Calu3 (cell line): ENCODE data around the gene GAPT. TPM values are rescaled to one million over a fixed set of nuclear protein-coding genes. Genes with fewer than 3 reads are reported as not detected.
"Not testable (repeated sequence)": the region's sequence is repeated elsewhere in the genome, so short reads cannot be mapped to it uniquely, and the experiment has no call there.

Source experiments
- BruUV-seq: library from RNA; stranded (reverse); fragments of 400-500 nt; replicated peaks from 2 replicates; lab custom pipeline; 2021; lab: Mats Ljungman, UMichigan
- CTCF ChIA-PET: fragments of 300-600 bp; sonication (Branson Sonifier 250); formaldehyde crosslinking; loops from one replicate; lab custom pipeline; 2022; ENCODE audit warnings: antibody characterized with exemption; lab: Charles Lee
- DNase-seq: peaks from one replicate; pipeline ENCODE4 v3.0.0; 2022
- H3K27ac Mint-ChIP-seq: one replicate; pipeline ENCODE4 v1.8.0; 2022; ENCODE audit warnings: mixed read lengths; ENCODE audit not compliant: unreplicated experiment
- H3K27me3 Mint-ChIP-seq: one replicate; pipeline ENCODE4 v1.8.0; 2022; ENCODE audit warnings: mixed read lengths; ENCODE audit not compliant: unreplicated experiment
- H3K36me3 Mint-ChIP-seq: one replicate; pipeline ENCODE4 v1.8.0; 2022; ENCODE audit warnings: mild to moderate bottlenecking, moderate library complexity, mixed read lengths; ENCODE audit not compliant: insufficient read depth, unreplicated experiment
- H3K4me1 Mint-ChIP-seq: one replicate; pipeline ENCODE4 v1.8.0; 2022; ENCODE audit warnings: mild to moderate bottlenecking, low read depth, mixed read lengths; ENCODE audit not compliant: unreplicated experiment
- H3K4me3 Mint-ChIP-seq: one replicate; pipeline ENCODE4 v1.8.0; 2022; ENCODE audit warnings: mild to moderate bottlenecking, low read depth, moderate library complexity, mixed read lengths; ENCODE audit not compliant: unreplicated experiment
- H3K9me3 Mint-ChIP-seq: one replicate; pipeline ENCODE4 v1.8.0; 2022; ENCODE audit warnings: low read depth, mixed read lengths; ENCODE audit not compliant: unreplicated experiment
- CTCF ChIP-seq: fragments of 200-600 bp; IDR thresholded peaks from one replicate; pipeline ENCODE4 v1.8.0; 2022; ENCODE audit warnings: antibody characterized with exemption; ENCODE audit not compliant: unreplicated experiment
- intact Hi-C: fragments of 100-400 bp; cut with micrococcal nuclease; formaldehyde crosslinking; loops from one replicate; pipeline ENCODE4 v1.10.0; 2022; ENCODE audit not compliant: unreplicated experiment
- total RNA-seq: library from RNA; stranded (reverse); gene quantifications from 2 replicates; pipeline ENCODE4 v1.2.3, GENCODE V29; 2022

The GAPT gene
- total RNA-seq, 1 experiment from 2014 or later, result not detected

DNA sequence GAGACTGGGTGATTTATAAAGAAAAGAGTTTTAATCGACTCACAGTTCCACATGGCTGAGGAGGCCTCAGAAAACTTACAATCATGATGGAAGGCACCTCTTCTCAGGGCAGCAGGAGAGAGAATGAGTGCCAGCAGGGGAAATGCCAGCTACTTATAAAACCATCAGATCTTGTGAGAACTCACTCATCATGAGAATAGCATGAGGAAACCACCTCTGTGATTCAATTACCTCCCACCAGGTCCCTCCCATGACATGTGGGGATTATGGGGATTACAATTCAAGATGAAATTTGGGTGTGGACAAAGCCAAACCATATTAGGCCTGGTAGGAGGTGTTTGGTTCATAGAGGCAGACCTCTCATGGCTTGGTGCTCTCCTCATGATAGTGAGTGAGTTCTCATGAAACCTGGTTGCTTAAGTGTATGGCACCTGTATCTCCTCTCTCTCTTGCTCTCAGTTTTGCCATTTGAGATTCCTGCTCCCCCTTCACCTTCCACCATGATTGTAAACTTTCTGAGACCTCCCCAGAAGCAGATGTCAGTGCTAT, 39.8 kb downstream of the GAPT start:
- CTCF ChIA-PET, result no interaction called here
- no peak overlapping the region for H3K27ac Mint-ChIP-seq
- H3K4me3 Mint-ChIP-seq, result no peak overlapping the region
- intact Hi-C loops, result no loop called here
- H3K27me3 Mint-ChIP-seq, result peaks cover 74% of the 10 kb centered on the region
- DNase-seq, result no peak
- no peak for TF ChIP-seq CTCF
- BruUV-seq, result no TSS peak
- no peaks in the 10 kb centered on the region for H3K4me1 Mint-ChIP-seq
- peaks cover 7% of the 10 kb centered on the region for H3K9me3 Mint-ChIP-seq
- no peaks in the 10 kb centered on the region for H3K36me3 Mint-ChIP-seq

GRCh38 chr5:58541935-58542334, 50.7 kb downstream of the GAPT start:
- H3K27ac Mint-ChIP-seq, DNase-seq, intact Hi-C loops, H3K9me3 Mint-ChIP-seq, H3K4me3 Mint-ChIP-seq, H3K4me1 Mint-ChIP-seq, H3K36me3 Mint-ChIP-seq, CTCF ChIA-PET, BruUV-seq: not testable (repeated sequence)
- H3K27me3 Mint-ChIP-seq, result peaks cover 33% of the 10 kb centered on the region

DNA sequence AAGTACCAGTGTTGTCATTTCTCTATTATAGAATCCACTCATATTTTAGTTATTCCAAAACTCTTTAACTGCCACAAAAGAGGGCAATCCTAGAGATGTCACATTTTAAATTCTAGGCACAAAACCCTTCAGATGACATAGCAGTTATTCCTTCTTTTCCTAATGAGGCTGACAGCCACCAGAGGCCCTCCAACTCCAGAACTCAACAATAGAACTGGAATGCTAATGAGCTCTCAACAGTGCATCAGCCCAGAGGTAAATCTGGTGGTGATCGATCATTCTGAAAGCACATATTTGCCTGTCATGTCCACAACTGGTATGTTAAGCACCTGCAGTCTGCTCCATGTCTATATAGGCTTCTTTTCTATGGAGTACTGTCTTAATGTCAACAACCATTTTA, 51.5 kb downstream of the GAPT start:
- H3K4me1 Mint-ChIP-seq, result no peaks in the 10 kb centered on the region
- TF ChIP-seq CTCF, result no peak
- CTCF ChIA-PET, result no interaction called here
- no peaks in the 10 kb centered on the region for H3K36me3 Mint-ChIP-seq
- no peak overlapping the region for H3K4me3 Mint-ChIP-seq
- no TSS peak for BruUV-seq
- H3K9me3 Mint-ChIP-seq, result peaks cover 7% of the 10 kb centered on the region
- no peak for DNase-seq
- intact Hi-C loops, result no loop called here
- peaks cover 33% of the 10 kb centered on the region for H3K27me3 Mint-ChIP-seq
- H3K27ac Mint-ChIP-seq, result no peak overlapping the region

DNA sequence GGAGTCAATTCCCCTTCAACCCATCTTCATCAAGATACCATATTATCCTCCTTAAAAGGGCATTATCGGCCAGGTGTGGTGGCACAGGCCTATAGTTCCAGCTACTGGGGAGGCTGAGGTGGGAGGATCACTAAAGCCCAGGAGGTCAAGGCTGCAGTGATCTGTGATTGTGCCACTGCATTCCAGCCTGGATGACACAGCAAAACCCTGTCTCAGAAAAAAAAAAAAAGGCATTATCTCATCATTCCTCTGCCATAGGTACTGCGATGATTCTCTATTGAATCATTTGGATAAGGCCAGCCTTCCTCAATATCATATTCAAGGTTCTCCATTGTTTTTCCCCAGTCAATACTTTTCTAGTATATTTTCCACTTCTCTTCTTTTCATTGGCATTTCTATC, 52.5 kb downstream of the GAPT start:
- Mint-ChIP-seq H3K4me1 (no peaks in the 10 kb centered on the region), H3K9me3 (peaks cover 4% of the 10 kb centered on the region), H3K27me3 (peaks cover 28% of the 10 kb centered on the region), H3K36me3 (no peaks in the 10 kb centered on the region), H3K4me3 (no peak overlapping the region), H3K27ac (no peak overlapping the region)
- intact Hi-C loops, result no loop called here
- BruUV-seq, result no TSS peak
- no peak for TF ChIP-seq CTCF
- DNase-seq, result no peak
- CTCF ChIA-PET, result no interaction called here

DNA sequence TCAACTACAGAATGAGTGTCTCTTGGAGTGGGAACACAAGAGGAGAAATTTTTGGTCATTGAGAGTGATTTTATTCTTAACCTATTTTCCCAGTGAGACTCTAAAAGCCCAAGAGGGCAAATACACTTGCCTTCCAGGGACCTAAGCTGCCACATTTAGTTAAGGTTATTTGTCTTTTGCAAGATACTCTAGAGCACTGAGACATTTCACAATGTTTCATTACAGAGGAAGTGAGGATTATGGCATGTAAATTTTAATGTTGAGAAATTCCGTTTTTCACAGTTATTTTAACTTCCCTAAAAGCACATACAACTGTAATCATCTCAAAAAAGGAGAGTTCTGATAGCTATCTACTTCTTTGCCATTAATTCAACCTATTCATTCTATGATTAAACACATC, 53.0 kb downstream of the GAPT start:
- Mint-ChIP-seq H3K27me3 (peaks cover 23% of the 10 kb centered on the region), H3K27ac (no peak overlapping the region), H3K4me1 (no peaks in the 10 kb centered on the region), H3K36me3 (no peaks in the 10 kb centered on the region), H3K9me3 (peaks cover 4% of the 10 kb centered on the region), H3K4me3 (no peak overlapping the region)
- no peak for TF ChIP-seq CTCF
- intact Hi-C loops, result no loop called here
- DNase-seq, result no peak
- BruUV-seq, result no TSS peak
- CTCF ChIA-PET, result no interaction called here
